ENCODE data around the gene HEATR1.

DNA sequence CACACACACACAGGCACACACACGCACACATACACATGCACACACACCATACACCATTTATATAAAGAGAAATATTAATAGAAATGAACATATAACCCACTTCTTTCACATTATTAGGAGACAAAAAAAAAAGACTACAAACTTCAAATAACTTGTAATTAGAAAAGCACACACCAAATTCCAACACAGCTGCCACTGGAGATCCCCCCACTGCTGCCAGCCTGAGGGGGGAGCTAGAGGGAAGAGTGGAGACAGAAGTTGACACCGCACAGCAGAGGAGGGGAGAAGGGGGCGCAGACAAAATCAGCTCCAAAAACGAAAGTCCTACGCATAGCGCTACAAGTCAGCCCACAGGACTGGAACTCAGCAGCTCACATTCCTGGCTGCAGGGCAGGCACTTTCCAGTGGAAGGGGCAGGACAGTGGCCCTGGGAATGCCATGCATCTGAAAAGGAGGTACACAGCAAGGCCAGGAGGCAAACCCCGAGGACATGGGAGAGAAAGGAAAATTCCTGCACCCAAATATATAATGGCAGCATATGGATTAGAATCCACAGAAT, 44.0 kb downstream of the HEATR1 start:
- TF ChIP-seq, protein P1, sequence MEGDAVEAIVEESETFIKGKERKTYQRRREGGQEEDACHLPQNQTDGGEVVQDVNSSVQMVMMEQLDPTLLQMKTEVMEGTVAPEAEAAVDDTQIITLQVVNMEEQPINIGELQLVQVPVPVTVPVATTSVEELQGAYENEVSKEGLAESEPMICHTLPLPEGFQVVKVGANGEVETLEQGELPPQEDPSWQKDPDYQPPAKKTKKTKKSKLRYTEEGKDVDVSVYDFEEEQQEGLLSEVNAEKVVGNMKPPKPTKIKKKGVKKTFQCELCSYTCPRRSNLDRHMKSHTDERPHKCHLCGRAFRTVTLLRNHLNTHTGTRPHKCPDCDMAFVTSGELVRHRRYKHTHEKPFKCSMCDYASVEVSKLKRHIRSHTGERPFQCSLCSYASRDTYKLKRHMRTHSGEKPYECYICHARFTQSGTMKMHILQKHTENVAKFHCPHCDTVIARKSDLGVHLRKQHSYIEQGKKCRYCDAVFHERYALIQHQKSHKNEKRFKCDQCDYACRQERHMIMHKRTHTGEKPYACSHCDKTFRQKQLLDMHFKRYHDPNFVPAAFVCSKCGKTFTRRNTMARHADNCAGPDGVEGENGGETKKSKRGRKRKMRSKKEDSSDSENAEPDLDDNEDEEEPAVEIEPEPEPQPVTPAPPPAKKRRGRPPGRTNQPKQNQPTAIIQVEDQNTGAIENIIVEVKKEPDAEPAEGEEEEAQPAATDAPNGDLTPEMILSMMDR (IDR thresholded peaks at IDR 0.05) = no peak
- TF ChIP-seq ETV6 (CRISPR knock-in tag; IDR thresholded peaks at IDR 0.05) (no peak), STAT6 (CRISPR knock-in tag; conservative IDR thresholded peaks at IDR 0.05; ENCODE audit: low read depth) (no peak), TEAD4 (CRISPR knock-in tag; IDR thresholded peaks at IDR 0.05) (no peak), ZNF281 (CRISPR knock-in tag; IDR thresholded peaks at IDR 0.05) (no peak), ATF3 (CRISPR knock-in tag; conservative IDR thresholded peaks at IDR 0.05) (no peak), ATF6 (CRISPR knock-in tag; IDR thresholded peaks at IDR 0.05) (no peak), FOXJ3 (CRISPR knock-in tag; IDR thresholded peaks at IDR 0.05; ENCODE audit: borderline replicate concordance) (no peak)
- TF ChIP-seq, protein P2, sequence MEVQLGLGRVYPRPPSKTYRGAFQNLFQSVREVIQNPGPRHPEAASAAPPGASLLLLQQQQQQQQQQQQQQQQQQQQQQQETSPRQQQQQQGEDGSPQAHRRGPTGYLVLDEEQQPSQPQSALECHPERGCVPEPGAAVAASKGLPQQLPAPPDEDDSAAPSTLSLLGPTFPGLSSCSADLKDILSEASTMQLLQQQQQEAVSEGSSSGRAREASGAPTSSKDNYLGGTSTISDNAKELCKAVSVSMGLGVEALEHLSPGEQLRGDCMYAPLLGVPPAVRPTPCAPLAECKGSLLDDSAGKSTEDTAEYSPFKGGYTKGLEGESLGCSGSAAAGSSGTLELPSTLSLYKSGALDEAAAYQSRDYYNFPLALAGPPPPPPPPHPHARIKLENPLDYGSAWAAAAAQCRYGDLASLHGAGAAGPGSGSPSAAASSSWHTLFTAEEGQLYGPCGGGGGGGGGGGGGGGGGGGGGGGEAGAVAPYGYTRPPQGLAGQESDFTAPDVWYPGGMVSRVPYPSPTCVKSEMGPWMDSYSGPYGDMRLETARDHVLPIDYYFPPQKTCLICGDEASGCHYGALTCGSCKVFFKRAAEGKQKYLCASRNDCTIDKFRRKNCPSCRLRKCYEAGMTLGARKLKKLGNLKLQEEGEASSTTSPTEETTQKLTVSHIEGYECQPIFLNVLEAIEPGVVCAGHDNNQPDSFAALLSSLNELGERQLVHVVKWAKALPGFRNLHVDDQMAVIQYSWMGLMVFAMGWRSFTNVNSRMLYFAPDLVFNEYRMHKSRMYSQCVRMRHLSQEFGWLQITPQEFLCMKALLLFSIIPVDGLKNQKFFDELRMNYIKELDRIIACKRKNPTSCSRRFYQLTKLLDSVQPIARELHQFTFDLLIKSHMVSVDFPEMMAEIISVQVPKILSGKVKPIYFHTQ (CRISPR knock-in tag; IDR thresholded peaks at IDR 0.05) = no peak
- TF ChIP-seq, protein P3, sequence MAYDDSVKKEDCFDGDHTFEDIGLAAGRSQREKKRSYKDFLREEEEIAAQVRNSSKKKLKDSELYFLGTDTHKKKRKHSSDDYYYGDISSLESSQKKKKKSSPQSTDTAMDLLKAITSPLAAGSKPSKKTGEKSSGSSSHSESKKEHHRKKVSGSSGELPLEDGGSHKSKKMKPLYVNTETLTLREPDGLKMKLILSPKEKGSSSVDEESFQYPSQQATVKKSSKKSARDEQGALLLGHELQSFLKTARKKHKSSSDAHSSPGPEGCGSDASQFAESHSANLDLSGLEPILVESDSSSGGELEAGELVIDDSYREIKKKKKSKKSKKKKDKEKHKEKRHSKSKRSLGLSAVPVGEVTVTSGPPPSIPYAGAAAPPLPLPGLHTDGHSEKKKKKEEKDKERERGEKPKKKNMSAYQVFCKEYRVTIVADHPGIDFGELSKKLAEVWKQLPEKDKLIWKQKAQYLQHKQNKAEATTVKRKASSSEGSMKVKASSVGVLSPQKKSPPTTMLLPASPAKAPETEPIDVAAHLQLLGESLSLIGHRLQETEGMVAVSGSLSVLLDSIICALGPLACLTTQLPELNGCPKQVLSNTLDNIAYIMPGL (CRISPR knock-in tag; IDR thresholded peaks at IDR 0.05) = no peak
- TF ChIP-seq, protein P4, sequence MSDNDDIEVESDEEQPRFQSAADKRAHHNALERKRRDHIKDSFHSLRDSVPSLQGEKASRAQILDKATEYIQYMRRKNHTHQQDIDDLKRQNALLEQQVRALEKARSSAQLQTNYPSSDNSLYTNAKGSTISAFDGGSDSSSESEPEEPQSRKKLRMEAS (CRISPR knock-in tag; IDR thresholded peaks at IDR 0.05) = no peak

All from WTC11 (cell line).